ENCODE results near the gene CS.
A peak's percentile ranks its signal among the peaks of the same experiment; 100 is the strongest.

CS gene

DNA sequence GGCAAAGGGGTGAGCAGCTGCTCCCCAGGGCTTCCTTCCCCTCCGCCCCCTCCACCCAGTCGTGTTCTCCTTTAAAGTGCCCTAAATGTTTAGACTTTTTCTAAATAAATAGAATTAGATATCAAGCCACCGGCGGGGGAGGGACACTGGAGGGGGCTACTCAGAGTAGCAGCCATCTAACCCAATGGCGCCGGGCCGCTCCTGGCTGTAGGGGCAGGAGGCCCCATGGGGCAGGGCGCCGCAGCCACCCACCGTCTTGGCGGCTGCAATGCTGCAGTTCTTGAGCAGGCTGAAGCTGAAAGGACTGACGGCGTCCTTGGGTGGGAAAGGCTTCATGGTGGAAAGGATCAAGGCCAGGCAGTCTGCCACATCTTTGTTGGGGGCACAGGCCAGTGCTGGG, 57.1 kb downstream of the CS start:
- no peak for DNase-seq

DNA sequence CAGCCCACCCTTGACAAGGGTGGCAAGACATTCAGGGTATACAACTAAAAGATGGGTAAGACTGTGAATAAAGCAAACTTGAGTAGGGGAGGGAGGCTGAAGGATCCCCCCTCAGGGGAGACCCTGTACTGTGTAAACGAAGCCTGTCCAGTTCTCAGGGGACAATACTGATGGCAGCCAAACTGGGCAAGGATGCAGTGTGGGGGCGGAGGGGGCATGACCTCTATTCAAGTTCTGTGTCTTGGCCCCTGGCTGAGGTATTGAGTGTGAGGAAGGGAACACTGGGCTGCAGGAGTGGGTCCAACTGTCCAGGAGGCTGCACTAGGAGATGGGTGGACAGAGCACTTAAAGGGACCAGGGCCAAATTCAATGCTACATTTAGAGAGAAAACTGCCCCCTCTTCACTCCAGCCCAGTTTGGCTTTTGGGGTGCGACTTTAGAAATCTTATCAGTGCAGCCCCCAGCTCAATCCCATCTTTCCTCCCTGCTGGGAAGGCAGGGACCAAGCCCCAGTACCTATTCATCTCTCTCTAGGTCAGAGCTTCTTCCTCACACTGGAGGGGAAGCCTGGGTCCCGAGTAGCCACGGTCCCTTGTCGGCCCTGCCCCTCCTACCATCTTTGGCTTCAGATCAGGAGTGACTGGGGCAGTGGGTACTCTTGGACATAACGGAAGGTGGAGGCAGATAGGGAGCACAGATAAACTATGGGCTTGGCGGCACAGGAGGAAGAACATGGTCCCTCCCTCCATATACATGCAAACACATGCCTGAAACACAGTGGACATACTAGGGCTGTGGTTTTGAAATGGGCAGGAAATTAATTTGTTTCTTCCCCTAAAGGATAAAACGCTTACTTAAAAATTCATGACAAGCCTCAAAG, 58.5 kb downstream of the CS start:
- peak; percentile 55 for DNase-seq

DNA sequence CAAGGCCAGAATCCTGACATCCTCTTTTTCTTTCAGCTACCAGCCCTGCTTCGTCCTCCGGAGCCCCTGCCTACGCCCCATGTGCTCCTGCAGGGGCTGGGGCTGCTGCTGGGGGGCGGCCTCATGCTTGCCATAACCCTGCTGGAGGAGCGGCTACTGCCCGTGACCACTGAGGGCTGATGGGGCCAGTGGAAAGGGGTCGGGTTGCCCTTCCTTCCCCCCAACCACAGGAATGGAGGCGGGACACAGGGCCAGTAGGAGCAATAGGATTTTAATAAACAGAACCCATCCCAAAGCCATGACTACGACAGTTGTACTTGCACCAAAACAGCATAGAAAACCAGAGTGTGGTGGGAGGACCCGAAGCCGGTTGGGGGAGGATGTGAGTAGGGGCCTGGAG, 62.6 kb downstream of the CS start:
- DNase-seq: no peak

DNA sequence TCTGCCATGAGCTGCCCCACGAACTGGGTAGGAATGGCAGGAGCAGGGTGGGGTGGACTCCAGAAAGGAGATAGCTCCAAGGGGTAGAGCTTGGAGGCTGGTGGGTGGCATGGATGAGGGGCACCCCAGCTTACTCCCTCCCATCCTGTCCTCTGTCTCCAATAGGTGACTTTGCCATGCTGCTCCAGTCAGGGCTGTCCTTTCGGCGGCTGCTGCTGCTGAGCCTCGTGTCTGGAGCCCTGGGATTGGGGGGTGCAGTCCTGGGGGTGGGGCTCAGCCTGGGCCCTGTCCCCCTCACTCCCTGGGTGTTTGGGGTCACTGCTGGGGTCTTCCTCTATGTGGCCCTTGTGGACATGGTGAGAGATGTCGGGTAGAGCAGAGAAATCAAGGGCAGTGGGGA, 63.1 kb downstream of the CS start:
- DNase-seq: no peak

DNA sequence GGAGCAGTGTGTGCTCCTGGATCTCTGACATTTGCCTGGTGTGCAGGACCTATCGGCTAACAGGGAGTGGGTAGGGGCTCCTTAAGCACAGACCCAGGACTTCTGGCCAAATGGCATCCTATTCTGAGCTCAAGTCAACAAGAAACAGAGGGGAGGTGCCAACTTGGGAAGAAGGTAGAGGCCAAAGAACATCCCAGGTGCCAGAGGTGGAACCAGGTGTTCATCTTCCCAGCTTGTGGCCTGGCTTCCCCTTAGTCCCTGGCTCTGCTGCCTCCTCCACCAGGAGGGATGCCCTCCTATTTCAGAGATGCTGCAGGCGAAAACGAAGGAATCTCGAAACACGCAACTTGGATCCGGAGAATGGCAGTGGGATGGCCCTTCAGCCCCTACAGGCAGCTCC, 64.0 kb downstream of the CS start:
- DNase-seq: no peak

DNA sequence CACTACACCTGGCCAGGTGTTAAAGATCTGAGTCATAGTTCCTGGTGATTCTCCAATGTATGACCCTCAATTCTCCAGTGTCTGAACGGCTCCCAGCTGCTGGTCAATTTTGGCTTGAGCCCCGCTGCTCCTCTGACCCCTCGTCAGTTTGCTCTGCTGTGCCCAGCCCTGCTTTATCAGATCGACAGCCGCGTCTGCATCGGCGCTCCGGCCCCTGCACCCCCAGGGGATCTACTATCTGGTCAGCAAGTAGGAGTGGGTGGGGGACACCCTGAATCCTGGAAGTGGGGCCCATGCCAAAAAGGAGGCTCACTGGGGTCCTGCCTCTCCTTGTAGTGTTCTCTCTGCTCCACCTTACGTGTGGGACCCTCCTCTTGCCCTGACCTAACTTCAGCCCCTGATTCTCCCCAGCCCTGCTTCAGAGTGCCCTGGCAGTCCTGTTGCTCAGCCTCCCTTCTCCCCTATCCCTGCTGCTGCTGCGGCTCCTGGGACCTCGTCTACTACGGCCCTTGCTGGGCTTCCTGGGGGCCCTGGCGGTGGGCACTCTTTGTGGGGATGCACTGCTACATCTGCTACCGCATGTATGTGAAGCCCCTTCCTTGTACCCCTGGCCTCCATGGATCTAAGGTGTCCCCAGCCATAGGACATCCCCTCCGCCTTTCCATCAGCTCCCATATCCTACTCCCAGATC, 65.2 kb downstream of the CS start:
- no peak for DNase-seq

DNA sequence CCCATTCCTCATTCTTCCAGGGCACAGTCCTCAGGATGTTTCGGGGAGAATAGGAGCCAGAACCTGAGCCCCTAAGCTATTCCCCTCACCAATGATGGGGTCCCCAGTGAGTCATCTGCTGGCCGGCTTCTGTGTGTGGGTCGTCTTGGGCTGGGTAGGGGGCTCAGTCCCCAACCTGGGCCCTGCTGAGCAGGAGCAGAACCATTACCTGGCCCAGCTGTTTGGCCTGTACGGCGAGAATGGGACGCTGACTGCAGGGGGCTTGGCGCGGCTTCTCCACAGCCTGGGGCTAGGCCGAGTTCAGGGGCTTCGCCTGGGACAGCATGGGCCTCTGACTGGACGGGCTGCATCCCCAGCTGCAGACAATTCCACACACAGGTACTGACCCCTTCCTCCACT, 68.9 kb downstream of the CS start:
- DNase-seq: no peak

DNA sequence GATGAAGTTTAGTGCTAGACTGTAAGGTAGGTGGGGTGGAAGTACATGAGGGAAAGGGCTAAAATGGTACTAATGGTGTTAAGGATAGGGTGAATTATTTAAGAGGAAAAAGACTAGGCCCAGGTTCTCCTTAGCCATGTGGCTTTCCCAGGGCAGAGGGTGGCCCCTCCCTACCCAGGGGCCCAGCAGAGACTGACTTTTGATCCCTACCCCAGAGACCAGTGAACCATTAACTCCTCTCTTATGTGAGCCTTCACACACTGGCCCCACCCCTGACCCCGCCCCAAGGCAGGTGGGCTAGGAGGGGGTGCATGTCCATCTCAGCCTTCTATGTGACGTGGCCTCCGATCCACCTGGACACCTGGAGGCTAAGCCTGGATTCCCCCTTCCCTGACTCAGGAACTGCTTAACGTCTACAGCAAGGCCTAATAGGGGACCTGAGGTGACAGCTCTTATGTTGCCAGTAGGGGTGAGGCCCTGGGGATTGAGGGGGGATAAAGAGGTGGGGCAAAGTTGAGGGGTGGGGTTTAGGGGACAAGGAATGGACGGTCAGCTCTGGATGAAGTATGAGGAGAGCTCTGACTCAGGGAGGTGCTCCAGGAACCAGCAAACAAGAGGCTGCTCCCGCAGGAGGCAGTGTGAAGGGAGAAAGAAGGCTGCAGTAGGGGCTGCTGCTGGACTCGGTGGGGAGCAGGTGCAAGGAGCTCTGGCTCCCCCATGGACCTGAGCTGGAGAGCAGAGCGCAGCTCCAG, 69.5 kb downstream of the CS start:
- no peak for DNase-seq

DNA sequence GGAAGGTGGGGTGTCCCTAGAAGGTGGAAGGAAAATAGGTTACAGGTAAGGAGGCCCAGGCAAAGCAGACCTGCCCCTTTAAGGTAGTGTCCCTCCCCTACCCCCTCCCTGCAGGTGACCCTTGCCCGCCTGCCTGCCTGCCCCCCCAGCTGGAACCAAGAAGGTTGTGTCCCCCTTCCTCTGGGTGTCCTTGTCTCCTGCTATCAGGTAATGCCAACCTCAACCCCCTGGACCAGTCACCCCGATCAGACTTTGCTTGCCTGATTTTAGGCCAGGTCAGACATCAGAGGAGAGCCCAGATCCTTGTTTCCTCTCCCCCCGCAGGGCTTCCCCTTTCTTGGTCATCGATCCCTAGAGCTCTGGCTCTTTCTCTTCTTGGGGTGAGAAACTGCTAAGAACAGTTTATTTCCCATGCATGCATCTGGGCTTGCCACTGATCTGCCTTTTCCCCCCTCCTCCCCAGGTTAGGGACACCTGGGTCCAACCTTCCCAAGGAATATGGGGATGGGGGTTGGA, 70.2 kb downstream of the CS start, which contains the start of gene SLC39A5:
TSS of gene SLC39A5 (plus strand) at position 136 of the 516 bp plus-strand sequence. CDS start 1,224 bp downstream, outside the sequence.
- DNase-seq: no peak

DNA sequence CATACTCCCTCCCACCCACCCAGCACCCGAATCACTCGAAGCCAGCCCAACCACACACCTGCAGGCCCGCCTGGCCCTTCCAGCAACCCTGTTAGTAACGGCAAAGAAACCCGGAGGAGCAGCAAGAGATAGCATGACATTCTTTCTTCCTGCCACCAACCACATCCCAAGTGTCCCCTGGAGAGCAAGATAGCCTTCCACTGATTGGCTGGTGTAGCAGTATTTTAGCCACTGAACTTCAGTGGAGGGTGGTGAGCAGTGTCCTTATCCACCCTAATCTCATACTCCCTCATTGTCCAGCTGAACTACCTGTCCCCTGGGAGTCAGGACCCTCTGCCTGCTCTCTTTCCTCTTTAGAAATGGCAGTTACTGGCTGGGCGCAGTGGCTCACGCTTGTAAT, 71.0 kb downstream of the CS start:
- DNase-seq: no peak

DNA sequence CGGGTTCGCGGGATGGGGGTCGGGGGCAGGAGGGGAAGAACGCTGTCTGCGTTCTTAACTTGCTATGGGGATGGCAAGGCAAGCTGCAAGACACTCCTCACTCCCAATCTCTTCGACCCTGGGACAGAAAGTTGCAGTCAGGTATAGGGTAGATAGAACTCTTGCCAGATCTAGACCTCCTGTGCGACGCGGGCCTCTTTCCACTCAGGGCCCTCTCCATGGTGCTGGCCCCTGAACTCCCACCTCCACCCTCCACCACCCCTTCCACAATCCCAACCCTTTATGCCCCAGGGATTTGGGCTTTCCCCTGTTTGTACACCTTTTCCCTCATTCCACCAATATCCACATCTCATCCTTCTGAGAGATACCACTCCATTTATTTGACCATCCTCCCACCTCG, 75.2 kb downstream of the CS start:
- DNase-seq: peak; percentile 42

DNA sequence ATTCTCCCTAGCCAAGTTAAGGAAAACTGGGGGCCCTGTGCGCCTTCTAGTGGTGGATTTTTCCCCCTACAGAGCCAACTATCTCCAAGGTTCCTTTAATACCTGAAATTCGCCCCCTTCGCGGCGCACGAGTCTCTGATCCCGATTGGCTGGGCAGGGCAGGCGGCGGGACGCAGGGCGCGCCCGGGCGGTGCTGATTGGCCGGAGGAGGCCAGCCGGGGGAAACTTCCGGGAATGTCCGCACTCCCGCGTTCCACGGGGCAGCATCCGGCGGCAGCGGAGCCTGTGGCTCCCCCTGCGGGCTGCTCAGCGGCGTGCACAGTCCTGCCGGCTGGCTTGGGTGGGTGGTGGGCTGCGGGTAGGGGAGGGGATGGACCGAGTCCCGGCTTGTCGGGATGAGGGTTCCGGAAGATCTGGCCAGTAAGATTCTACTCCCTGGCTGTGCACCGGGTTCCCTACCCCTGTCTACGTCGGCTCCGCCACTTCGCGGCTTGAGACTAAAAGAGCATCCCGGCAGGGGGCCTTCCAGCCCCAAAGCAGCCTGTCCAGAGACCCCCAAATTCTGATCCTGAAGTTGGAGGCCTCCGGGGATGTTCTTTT, 75.9 kb downstream of the CS start, which contains the start of gene NABP2:
TSS of gene NABP2 (plus strand) at position 241 of the 600 bp plus-strand sequence. CDS start 515 bp downstream, outside the sequence.
- peak; percentile 99 for DNase-seq

DNA sequence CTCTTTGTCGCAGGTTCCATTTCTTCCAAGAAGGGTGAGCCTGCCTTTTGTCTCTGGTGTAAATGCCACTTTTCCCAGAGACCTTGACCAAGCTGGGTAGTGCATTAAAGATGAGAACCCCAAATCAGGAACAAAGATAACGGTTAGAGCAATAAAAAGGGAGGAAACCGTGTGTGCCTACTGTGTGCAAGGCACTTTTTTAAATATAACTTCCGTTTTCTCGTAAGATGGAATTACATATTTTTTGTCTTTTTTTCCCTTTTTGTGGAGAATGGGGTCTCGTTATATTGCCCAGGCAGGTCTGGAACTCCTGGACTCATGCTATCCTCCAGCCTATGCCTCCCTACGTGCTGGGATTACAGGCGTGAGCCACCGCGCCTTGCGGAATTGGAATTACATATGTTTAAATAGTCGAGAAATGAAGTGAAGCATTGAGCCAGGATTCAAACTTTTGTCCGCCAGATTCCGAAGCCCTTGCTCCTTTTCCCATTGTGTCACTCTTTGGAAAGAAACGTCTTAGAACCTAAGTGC, 76.5 kb downstream of the CS start:
- DNase-seq: peak; percentile 27

DNA sequence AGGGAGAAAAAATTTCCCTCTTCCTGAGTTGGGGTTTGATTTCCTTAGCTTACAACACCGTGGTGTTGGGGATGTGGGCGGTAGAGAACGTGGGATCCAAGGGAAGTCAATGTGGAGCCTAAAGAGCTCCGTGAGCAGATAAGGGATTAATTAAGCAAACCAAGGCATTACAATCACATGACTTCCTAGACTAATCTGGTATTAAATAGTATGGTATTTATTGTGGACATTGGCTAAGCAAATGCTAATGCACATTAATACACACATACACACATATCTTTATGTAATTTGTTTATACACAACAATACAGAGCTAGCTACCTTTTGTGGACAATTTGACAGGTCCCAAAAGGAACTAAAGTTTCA, 77.6 kb downstream of the CS start:
- DNase-seq: peak; percentile 61

DNA sequence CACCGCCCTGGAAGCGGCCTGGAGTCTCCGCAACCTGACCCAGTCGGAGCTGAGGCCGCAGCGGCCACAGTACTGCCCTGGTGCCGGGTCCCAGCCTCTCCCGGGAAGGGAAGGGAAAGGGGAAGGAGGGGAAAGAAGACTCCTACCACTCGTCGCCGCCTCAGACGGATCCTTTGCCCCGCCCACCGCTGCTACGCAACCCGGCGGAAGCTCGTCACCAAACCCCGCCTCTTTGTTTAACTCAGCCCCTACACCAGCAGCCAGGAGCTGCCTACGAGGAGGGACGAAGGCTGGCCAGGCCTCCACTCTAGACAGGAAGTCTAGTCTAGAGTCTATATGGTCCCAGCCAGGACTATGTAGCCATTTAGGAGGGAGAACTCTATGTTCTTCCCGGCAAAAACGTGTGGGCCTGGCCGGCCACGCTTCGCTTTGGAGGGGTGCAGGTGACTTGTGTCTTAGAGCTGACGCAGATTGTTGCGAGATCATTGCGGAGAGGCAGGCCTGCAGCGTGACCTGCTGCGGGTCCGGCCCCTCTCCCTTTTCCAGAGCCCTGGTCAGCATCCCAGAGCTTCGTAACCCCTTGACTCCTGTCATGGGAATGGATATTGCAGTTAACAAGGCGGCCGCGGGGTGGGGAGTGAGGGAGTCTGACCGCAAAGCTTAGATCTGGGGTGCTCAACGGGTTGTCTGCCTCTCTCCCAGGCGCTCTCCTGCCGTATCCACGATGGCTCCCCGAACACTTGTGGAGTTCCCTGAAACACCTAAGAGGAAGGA, 78.2 kb downstream of the CS start, which contains the start of gene RNF41:
TSS of gene RNF41 (minus strand) at position 166 of the 774 bp plus-strand sequence. CDS start 7,875 bp downstream, outside the sequence.
- peak; percentile 99 for DNase-seq
